Activated CD4-positive, alpha-beta T cell treated with anti-CD3 and anti-CD28 coated beads for 24 hours (primary cell): Measurements from ENCODE around the gene LRRTM4.
"Not testable (repeated sequence)": the region's sequence is repeated elsewhere in the genome, so short reads cannot be mapped to it uniquely, and the experiment has no call there.

Source experiments
- DNase-seq, 2 donors: peaks; one replicate each; pipeline ENCODE4 v3.0.0-alpha.2; 2020; ENCODE audit warnings: low read depth in 2 of 2

LRRTM4 gene

DNA sequence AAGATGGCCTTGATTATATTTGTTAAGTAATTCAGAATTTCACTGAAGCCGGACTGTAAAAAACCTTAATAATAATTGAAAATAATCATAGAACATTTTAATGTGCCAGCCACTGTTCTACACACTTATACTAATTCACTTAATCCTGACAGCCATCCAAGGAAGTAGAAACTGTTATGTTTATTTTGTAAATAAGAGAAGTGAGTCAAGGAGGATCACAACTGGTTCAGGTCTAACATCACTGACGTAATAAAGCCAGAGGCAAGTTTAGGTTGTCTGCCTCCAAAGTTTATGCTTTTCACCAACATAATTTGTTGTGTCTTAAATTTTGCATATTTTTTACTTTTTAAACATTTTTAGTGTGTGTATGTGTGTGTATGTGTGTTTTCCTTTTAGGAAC lies 436.1 kb downstream of the LRRTM4 start:
- DNase-seq: no peak

DNA sequence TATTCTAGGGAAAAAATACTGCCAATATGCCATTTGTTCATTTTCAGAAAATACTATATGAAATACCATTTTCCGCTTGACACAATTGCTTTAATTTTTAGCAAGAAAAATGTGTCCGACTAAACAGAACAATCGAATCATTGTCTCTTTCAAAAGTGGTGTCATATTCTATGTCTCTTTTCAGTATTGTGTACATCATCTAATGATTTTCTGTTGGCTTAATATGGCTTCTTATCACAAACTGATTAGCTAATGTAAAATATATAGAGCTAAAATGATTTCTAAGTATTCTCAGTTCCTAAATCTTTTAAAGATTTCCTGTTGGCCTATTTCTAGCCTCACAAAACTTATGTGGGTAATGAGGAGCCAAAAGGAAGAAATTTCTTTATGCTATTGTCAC lies 436.6 kb downstream of the LRRTM4 start:
- no peak for DNase-seq

DNA sequence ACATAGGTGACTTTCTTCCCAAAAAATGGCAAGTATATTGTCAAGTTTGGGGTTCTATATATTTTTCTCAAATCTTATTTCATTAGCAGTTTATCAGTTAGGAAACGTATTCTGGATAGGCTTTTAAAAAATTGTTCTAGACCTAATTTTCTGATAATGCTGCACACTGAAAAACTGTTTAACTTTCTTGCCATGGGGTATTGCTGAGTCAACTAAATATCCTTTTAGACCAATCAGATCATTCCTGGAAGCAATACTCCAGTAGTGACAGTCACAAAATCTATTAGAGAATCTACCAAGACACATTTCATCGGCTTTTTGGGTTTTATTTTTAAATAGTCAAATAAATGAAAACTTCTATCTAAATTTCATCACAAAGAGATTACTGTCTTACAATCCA lies 440.6 kb downstream of the LRRTM4 start:
- no peak for DNase-seq

DNA sequence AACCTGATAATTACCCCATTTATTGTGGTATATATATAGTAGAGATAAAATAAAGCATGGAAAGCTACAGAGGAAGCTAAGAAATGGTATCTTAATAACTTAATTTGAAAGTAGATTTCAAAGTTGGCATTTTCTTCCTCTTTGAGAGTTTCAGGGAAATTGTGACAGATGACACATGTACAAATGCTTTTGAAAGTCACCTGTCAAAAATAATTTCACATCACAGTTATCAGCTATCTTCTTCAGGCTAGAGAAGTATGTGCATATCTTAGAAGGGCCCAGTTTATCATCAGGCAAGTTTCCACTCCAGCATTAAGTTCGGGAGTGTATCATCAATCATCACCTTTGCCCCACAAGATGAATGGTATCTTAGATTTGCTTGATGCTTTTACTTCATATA lies 457.9 kb downstream of the LRRTM4 start:
- no peak for DNase-seq

DNA sequence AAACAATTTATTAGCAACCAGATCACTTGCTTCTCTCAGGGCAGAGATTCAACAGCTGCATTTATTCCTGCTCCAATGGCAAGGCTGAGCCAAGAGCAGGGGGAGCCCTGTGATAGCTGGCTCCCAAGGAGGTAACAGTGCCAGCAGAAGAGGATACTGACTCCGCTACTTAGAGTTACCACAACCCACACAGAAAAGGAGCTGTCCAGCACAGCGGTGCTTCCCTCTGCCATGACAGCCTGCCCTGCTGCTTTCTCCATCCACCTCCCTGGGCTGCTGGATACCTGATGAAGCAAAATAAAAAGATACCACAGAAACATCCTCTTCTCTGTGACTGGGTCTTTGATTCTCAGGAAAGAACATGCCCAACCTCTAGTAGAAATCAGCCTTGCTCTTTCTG lies 467.2 kb downstream of the LRRTM4 start:
- no peak for DNase-seq

GRCh38 chr2:77046339-77046738 lies 475.8 kb downstream of the LRRTM4 start:
- no peak for DNase-seq

- not testable (repeated sequence) for DNase-seq
These were observed 476.7 kb downstream of the LRRTM4 start for GRCh38 chr2:77045456-77045855.

DNA sequence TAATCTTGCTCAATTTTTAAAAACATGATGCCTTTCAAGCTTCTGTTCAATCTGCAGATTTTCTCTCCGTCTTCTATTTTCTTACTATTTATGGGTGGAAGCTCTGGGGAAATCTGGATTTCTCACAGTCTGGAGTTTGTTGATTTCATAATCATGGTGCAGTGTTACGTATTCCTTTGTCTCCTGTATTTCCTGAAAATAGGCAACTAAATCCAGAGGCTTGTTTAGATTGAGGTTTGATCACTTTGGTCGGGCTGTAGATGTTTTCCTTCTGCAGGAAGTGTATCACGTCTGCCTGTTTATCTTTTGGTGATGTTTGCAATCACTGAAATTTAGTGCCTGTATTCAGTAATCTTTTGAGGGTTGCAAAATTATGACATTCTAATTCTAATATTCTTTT lies 487.7 kb downstream of the LRRTM4 start:
- DNase-seq: no peak

DNA sequence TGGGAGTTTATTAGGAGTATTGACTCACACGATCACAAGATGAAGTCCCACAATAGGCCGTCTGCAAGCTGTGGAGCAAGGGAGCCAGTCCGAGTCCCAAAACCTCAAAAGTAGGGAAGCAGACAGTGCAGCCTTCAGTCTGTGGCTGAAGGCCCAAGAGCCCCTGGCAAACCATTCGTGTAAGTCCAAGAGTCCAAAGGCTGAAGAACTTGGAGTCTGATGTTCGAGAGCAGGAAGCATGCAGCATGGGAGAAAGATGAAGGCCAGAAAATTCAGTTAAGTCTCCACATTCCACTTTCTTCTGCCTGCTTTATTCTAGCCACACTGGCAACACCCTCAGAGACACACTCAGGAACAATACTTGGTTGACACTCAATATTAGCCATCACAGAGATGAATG lies 492.9 kb downstream of the LRRTM4 start:
- DNase-seq: not testable (repeated sequence)

DNA sequence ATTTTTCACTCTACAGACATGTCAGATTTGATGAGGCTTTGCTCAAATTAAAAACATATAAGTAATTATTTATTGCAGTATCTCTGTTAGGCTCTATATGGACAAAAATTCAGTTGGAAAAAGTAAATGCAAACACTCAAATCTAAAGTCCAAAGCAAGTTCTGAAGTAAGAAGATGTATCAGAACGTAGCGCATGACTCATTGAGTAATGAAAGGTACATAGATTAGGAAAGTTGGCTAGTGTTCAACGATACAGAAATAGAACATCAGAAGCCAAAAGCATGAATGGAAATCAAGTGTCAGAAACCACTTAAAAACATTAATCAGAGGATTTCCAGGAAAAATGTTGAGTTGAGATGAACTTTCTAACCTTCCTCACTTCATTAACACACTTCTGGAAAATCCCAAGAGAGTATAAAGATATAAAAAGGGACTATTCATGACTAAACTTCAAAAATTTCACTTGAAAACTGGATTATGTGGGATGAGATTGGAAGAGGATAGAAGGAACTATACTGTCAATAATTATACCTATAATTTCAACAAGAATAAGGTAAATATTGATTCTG lies 494.1 kb downstream of the LRRTM4 start:
- no peak for DNase-seq

DNA sequence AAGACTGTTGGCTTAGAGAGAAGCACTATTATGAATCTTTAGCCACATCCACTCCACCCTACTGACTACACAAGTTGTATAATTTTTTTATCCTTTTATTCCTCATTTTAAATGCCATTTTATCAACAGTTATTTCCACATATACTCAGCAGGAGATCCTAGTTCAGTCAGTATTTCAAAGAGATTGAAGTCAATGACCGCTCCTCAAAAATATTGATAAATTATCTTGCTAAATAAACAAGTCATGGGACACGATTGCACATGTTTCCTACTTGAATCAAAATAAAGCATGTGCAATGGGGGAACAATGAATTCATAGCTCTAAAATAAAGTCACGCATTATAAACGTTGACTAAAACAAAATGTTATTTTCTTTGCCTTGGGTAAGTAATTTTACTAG lies 496.5 kb downstream of the LRRTM4 start:
- no peak for DNase-seq

DNA sequence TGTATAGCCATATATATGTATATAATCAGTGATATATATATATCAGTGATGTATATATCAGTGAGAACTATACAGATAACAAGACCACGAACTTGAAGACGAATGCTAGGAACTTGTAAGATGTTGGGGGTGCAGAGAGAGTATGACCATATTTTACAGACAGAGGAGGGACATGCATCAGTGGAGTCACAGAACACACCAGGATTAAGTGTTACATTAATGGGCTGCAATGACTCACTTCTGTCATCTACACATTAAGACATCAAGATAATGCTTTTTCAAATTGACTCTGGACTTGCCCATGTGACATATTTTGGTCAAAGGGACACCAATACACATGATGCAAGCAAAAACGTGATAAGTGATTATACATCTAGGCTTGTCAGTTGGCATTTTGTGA lies 501.0 kb downstream of the LRRTM4 start:
- DNase-seq: no peak

DNA sequence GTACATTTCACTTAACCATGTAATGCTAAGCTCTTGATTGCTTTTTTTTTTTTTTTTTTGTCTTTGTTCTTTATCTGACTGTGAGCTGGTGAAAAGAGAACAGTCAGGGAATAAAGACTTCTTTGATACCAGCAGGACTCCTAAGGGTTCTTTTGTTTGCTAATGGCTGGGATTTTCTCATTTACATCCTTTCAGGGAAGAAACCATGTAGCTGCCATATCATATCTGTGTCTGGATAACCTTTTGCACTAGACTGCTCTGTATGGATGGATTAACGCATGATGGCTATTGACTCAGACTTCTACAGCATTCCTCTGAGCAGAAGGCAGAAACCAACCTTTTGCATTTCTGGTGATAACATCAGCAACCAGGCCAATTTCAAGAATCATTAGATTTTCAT lies 504.0 kb downstream of the LRRTM4 start:
- DNase-seq: no peak

- DNase-seq: no peak
These were observed 504.8 kb downstream of the LRRTM4 start for GRCh38 chr2:77017355-77017745.

GRCh38 chr2:77016443-77017354 lies 505.5 kb downstream of the LRRTM4 start:
- no peak for DNase-seq

DNA sequence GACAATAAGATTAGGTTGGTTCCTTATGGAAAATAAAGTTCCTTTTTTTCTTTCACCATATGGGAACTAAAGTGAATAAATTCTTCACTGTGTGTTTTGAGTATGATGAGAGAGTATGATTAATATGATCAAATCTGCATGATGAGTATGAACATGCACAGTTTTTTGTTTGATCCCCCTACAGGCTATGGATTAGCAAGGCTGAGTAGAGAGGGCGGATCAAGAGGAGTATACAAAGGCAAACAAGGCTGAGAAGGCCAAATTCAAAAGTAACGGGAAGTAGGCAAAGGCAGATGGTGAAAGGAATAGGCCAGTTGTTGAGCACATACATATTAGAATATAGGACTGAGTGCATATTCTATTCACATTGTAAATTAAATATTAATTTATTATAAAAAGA lies 508.2 kb downstream of the LRRTM4 start:
- no peak for DNase-seq

DNA sequence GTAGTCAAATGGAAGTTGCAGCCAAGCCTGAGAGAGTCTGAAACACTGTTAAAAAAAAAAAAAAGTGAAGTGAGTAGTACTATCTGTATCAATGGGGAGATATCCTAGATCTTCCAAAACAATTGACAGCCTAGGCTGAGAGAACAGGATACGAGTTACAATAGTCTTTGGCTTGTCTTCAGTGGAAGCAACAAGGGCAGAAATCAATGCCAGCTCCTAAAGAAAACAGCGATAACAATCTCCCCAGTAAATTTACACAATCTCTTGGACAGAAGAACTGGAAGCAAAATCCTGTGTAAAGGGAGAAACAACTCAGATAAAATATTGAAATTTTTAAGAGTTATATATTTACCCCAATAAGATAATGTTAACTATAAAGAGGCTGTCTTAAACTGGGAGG lies 508.7 kb downstream of the LRRTM4 start:
- no peak for DNase-seq

DNA sequence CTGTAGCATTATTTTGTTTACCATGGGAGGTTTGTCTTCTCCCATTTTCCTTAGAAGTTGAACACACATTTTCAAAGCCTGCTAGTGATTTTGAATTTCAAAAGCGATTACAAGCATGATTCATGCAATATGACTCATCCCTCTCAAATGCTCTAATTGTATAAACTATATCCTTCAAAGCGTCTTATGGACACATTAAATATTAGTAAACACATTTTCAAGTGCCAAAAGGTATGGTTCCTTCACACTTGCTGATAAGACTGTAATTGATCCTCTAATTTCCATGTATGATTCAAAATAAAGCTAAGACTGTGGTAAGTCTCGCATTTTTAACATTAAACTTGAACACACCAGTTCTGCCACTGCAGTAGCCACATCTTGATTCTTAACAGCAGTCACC lies 512.9 kb downstream of the LRRTM4 start:
- DNase-seq: no peak

GRCh38 chr2:77008853-77009252 lies 513.3 kb downstream of the LRRTM4 start:
- DNase-seq: no peak

DNA sequence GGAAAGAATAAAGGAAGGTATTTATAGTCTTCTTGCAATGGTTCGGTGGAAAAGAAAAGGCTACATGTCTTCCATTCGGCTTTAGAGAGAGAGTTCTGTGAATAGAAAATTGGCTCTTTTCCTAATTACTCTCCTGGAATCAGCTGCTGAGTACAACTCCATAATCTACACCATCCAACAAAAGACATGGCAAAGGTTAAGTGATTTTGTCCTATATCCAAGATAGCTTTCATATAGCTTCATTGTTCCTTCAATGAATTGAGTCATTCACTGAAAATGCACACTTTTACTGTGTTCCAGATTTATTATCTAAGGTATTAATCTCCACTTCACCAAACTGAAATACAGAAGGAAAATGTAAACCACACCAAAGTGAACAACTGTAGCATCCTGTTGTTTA lies 514.5 kb downstream of the LRRTM4 start:
- no peak for DNase-seq

DNA sequence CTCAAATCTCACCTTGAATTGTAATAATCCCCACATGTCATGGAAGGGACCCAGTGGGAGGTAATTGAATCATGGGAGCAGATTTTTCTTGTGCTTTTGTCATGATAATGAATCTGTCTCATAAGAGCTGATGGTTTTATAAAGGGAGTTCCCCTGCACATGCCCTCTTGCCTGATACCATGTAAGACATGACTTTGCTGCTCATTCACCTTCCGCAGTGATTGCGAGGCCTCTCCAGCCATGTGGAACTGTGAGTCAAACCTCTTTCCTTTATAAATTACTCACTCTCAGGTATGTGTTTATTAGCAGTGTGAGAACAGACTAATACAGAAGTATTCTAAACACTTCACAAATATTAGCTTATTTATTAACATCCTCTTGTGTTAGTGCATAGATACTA lies 516.7 kb downstream of the LRRTM4 start:
- DNase-seq: no peak

GRCh38 chr2:77001895-77002294 lies 520.3 kb downstream of the LRRTM4 start:
- DNase-seq: no peak

DNA sequence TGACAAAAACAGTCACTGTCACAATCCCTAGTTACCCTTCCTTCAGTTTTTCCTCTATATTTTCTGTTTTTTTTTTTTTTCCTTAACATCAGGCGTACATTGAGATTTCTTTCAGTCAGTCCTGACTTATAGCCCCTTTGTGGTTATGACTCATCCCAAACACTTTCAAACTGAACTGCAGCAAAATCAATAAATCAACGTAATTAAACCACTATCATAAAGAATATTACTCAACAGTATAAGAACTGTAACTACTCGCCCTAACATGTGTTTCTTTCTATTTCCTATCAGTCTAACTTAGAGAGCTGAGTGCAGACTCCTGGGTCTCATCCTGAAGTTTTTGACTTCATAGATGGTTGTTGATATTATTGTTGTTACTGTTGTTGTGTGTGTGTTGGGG lies 523.5 kb downstream of the LRRTM4 start:
- no peak for DNase-seq

GRCh38 chr2:76998152-76998551 lies 524.0 kb downstream of the LRRTM4 start:
- DNase-seq: no peak
